GM19043 (cell line): ENCODE data around the gene AIMP2.
"Not testable (repeated sequence)": the region's sequence is repeated elsewhere in the genome, so short reads cannot be mapped to it uniquely, and the experiment has no call there.

Source experiments
- ATAC-seq: cut with Tn5 transposase; IDR thresholded peaks from one replicate; pipeline ENCODE4 v1.9.1; 2021; ENCODE audit warnings: low read depth; ENCODE audit not compliant: unreplicated experiment

AIMP2 gene

GRCh38 chr7:6008668-6009611 lies at the start of gene AIMP2, which contains the start of gene PMS2:
AIMP2 (plus strand) TSS chr7:6009272; CDS start chr7:6009364, 92 bp downstream.
PMS2 (minus strand) TSS chr7:6009049; CDS start chr7:6009019, 30 bp downstream.
- ATAC-seq, result peak; percentile 90

DNA sequence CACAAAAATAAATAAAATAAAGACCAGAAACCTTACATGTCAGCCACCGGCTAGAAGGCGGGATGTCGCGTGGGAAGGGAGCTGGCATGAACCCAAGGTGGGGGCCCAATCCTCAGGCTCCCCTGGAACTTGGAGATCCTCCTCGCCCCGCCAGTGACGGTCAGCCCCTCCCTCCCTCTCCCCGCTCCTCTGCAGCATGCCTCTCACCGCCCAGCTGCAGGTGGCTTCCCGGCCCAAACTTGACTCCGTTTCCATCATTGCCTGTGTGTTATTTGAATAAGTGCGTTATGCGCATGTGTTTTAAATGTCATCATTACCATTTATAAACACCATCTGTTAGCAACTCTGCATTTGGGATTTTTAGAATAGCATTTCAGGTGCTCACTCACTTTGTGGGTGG lies 45.9 kb upstream of the AIMP2 start:
- ATAC-seq, result not testable (repeated sequence)

- not testable (repeated sequence) for ATAC-seq
Measured at GRCh38 chr7:5963810-5964209, 45.3 kb upstream of the AIMP2 start.

DNA sequence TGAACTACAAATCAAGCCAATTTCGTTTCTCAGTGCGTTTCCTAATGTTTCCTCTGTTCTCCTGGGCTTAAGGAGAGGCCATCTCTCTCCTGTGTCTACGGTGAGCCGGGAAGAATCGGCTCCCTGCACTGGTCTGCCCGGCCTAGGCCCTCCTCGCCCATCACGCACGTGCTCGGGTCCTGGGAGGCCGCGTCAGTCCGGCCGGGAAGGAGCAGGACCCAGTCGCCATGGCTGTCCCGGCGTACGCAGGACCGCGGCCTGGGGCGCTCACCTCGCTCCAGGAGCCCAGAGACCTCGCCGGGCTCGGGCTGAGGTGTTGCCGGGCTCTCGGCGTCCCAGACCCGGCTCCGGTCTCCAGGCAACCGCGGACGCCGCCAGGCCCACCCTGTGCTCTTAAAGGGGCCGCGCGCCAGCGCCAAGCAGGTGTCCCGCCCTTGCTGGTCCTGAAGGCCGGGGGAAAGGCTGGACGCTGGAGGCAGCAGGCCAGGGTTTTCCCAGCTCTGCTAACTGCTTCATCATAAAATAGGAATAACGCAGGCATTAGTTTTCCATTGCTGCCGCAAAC lies 38.6 kb upstream of the AIMP2 start, which contains the start of gene RSPH10B:
Gene RSPH10B, minus strand, starts transcription at position 343 of the 565 bp plus-strand sequence. CDS start 3,573 bp downstream, outside the sequence.
- ATAC-seq, result not testable (repeated sequence)

- ATAC-seq, result not testable (repeated sequence)
Measured at GRCh38 chr7:5973580-5973979, 35.5 kb upstream of the AIMP2 start.

- not testable (repeated sequence) for ATAC-seq
Measured at GRCh38 chr7:5979680-5980314, 29.3 kb upstream of the AIMP2 start.

- not testable (repeated sequence) for ATAC-seq
Measured at GRCh38 chr7:5987061-5987460, 22.0 kb upstream of the AIMP2 start.

- ATAC-seq, result no peak
Measured at GRCh38 chr7:5997210-5997808, 11.8 kb upstream of the AIMP2 start.

- ATAC-seq, result no peak
Measured at GRCh38 chr7:6007386-6007785, 1.7 kb upstream of the AIMP2 start.

DNA sequence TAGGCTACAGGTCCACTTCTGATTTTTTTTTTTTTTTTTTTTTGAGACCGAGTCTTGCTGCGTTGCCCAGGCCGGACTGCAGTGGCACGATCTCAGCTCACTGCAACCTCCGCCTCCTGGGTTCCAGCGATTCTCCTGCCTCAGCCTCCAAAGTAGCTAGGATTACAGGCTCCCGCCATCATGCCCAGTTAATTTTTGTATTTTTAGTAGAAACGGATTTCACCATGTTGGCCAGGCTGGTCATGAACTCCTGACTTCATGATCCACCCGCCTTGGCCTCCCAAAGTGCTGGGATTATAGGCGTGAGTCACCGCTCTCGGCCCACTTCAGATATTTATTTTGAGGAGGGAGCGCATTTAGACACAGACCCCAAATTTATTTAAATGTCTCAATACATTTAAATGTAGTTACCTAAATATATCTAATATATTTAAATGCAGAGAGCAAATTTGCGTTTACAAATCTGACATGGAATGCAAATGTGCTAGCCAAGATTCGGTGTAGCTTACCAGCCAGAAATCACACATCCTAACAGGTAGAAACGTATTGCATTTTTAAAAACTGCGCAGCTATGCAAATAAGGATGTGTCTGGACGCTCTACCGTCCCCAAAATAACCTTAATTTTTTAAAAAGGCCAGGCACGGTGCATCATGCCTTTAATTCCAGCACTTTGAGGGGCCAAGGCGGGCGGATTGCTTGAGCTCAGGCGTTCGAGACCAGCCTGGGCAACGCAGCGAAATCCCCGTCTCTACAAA lies 1.1 kb upstream of the AIMP2 start:
- not testable (repeated sequence) for ATAC-seq

DNA sequence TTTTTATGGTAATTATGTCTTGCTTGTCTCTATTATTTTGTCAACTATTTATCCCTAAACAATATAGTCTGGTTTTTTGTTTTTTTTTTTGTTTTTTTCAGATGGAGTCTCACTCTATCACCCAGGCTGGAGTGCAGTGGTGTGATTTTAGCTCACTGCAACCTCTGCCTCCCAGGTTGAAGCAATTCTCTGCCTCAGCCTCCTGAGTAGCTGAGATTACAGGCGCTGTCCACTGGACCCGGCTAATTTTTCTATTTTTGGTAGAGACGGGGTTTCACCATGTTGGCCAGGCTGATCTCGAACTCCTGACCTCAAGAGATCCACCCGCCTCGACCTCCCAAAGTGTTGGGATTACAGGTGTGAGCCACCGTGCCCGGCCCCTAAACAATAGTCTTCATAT lies 1.3 kb downstream of the AIMP2 start:
- not testable (repeated sequence) for ATAC-seq

DNA sequence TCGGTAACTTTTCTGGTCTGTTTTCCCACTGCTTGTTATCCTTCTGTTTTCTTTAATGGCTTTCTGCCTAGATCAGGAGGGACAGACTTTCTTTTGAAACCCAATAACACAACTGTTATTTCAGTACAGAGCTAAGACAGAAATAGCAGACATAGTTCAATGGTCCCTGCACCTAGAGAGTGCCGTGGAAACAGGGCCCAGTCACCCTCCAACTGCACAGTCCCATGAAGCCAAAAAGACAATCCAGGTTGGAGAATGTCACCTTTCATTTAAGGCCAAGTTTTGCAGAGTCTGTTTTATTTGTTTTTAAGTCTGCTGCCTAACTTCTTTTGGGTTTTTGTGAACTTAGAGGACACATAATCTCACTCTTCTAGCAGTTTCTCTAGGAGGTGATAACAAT lies 2.5 kb downstream of the AIMP2 start:
- ATAC-seq, result no peak

- no peak for ATAC-seq
Measured at GRCh38 chr7:6012355-6013104, 3.5 kb downstream of the AIMP2 start.

GRCh38 chr7:6015917-6016652 lies 7.0 kb downstream of the AIMP2 start:
- no peak for ATAC-seq

GRCh38 chr7:6016653-6016966 lies 7.5 kb downstream of the AIMP2 start:
- ATAC-seq, result no peak

DNA sequence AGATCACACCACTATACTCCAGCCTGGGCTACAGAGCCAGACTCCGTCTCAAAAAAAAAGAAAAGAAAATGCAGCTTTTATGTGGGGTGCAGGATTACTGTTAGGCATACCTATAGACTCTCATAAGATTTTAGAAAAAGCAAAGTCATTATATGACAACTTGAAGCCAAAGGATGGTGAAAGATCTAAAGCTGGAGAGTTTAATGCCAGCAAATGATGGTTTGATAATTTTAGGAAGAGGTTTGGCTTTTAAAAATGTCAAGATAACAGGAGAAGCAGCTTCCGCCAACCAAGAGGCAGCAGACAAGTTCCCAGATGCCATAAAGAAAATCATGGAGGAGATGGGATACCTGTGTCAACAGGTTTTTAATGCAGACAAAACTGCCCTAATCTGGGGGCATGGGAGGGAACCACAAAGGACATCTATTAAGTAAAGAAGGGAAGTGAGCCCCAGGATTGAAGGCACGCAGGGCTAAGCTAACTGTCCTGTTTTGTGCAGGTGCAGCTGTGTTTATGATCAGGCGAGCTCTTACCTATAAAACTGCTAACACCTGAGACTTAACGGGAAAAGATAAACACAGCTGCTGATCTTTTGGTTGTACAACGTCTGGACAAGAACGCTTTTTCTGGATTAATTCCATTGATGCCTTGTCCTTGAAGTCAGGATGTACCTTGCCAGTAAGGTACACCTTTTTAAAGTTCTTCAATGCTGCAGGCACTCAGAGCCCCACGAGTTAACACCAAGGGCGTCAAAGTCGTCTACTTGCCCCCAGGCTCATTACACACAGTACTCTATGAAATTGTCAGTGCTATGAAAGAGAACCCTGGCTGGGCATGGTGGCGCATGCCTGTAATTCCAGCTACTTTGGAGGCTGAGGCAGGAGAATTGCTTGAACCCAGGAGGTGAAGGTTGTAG lies 11.6 kb downstream of the AIMP2 start:
- no peak for ATAC-seq

DNA sequence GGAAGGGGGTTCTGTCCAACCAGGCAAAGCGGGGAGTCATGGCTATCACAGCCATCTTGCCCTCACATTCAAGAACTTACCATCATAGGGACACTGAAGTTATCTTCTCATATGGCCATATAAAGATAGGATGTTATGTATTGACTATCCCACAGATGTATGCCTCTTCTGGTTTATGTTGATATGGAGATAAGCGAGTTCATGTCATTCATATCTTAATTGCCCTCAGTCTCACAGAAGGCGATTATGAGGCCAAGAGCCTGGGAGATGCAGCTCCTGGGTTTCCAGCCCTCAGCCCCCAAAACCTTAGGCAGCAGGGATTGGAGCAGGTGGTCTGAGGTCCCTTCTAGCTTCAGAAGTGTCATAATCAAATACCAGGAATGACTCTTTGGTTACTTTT lies 13.6 kb downstream of the AIMP2 start:
- ATAC-seq, result no peak

- no peak for ATAC-seq
Measured at GRCh38 chr7:6023974-6024435, 14.9 kb downstream of the AIMP2 start.
